Motor neuron (in vitro differentiated cells): ENCODE results near the gene TBCK. TPM values are rescaled to one million over a fixed set of nuclear protein-coding genes. Genes with fewer than 3 reads are reported as not detected.

Experiments
- ATAC-seq, 8 experiments: fragments of 200-7000 bp; cut with Tn5 transposase; replicated peaks in 6 of 8; 2 replicates each; pipeline ENCODE4 v1.8.0; 2021; ENCODE audit warnings: mild to moderate bottlenecking in 8 of 8, moderate library complexity in 8 of 8
- H3K27ac ChIP-seq, 2 donors: fragments of 250-450 bp; sonication (Bioruptor Pico); 2 replicates each; pipeline ENCODE4 v1.9.0; 2021; ENCODE audit warnings: antibody characterized with exemption in 2 of 2, mild to moderate bottlenecking in 2 of 2, moderate library complexity in 1 of 2
- H3K4me1 ChIP-seq, 2 donors: fragments of 250-450 bp; sonication (Bioruptor Pico); replicated peaks in 1 of 2; 2 replicates each; pipeline ENCODE4 v1.6.1; 2021; ENCODE audit warnings: antibody characterized with exemption in 2 of 2, mild to moderate bottlenecking in 2 of 2, moderate library complexity in 1 of 2
- H3K4me3 ChIP-seq, 5 donors: fragments of 250-450 bp; sonication (Bioruptor Pico); 2 replicates each; pipeline ENCODE4 v1.9.0; 2021; ENCODE audit warnings: antibody characterized with exemption in 5 of 5, mild to moderate bottlenecking in 5 of 5, moderate library complexity in 4 of 5
- WGBS, 10 experiments: fragments of 450-650 bp; shearing (Covaris generic); methylation state at CpG; one replicate each; pipeline ENCODE4 v1.0.0; 2022; 5-methylcytosine and 5-hydroxymethylcytosine counted together
- in situ Hi-C, 9 experiments: fragments of 400-800 bp; cut with MboI; loops; one replicate each; pipeline ENCODE4 v1.15.0; 2021; ENCODE audit warnings: low sequenced_read_pairs in 9 of 9, low pct_unique_long_range_greater_than_20kb in 2 of 9; ENCODE audit not compliant: unreplicated experiment in 9 of 9
- total RNA-seq, 8 experiments: library from RNA; unstranded; fragments of 300-600 nt; gene quantifications; 2 replicates each; pipeline versions ENCODE4 v1.2.3 to v1.2.4, GENCODE V29; 2022

The TBCK gene
- total RNA-seq, 8 experiments from 2014 or later: 26.1 to 57.4 (median 38.4) TPM

DNA sequence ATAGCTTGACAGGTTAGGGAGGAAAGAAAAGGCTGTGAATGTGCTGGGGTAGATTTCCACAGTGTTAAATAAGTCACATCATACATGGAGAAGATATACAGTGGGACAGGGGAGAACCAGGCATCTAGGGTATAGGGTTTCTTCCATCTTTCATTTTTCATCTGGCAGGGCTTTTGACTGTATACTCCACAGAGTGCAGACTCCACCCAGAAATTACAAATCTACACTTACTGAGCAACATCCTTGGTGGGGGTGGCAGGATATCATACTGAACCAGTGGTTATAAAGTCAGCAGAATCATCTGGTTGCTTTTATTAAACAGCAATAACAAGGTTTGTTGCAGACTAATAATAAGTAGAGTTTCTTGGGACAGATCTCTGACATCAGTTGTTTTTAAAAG is 266.5 kb downstream of the TBCK start:
- ATAC-seq: peak in 2 of 8 experiments; percentile 35 to 57
- Histone ChIP-seq H3K4me1 (peaks cover 0 to 2% of the 10 kb centered on the region in 2 donors), H3K4me3 (no peak overlapping the region), H3K27ac (no peak overlapping the region)
- in situ Hi-C loops: no loop called here

DNA sequence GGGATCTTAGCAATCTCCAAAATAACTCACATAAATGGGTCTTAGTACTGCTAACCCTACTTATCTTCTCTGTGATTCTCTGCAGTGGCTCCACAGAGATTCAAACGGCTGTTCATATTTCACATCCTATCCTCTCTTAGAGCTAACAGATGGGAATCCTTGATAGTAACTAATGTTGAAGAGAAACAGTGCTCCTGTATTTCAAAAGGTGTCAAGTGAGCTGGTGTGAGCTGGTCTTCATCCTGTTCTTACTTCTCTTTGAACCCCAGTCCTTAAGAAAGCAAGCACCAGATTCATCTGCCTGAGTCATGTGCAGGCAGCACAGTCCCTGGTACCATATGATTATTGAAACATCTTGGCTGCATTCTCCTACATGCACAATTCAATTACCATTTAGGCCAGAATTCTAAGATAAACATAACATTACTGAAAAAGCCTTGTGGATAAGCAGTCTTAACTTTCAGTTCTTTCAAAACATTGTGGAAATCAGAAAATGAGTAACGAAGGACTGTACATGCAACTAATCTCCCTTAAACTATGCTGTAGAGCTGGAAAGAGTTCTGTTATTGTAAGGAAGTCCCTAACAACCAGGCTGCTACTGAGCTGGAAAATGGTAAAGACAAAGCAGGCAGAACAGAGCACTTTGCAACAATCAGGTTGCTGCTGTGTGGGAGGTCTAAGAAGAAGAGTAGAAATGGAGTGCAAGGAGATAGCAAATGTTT is 267.6 kb downstream of the TBCK start:
- in situ Hi-C loops: no loop called here
- 50 to 90% (median 79%) methylated on average over 1 to 2 of the region's 2 CpGs; no CpG with 5 or more reads in 2 of the 10 experiments for WGBS, 10 experiments
- no peak overlapping the region for H3K4me3 ChIP-seq
- peak in 6 of 8 experiments; percentile 26 to 88 (median 60) for ATAC-seq
- peaks cover 0 to 2% of the 10 kb centered on the region in 2 donors for H3K4me1 ChIP-seq
- no peak overlapping the region for H3K27ac ChIP-seq

DNA sequence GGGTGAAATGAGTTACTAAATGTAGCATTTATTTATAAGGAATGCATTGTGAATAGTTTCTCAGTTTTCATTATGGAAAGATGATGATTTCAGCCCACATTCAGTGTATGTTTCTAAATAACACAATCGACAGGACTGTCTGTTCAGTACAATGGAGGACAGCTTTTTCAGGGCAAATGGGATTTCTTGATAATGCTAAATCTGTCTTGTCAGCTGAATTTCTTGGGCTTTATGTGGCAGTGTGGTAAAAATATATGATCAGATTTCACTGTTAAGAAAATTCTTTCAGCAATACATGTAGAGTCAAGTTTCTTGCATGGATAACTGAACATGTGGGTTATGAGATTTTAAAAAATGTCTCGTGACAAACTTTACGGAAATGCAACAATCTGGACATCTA is 269.9 kb downstream of the TBCK start:
- 83 to 100% (median 100%) methylated on average over 1 to 3 of the region's 3 CpGs; no CpG with 5 or more reads in 3 of the 10 experiments for WGBS, 10 experiments
- Histone ChIP-seq H3K4me3 (no peak overlapping the region), H3K27ac (no peak overlapping the region), H3K4me1 (peaks cover 0 to 2% of the 10 kb centered on the region in 2 donors)
- in situ Hi-C loops: no loop called here
- no peak for ATAC-seq

DNA sequence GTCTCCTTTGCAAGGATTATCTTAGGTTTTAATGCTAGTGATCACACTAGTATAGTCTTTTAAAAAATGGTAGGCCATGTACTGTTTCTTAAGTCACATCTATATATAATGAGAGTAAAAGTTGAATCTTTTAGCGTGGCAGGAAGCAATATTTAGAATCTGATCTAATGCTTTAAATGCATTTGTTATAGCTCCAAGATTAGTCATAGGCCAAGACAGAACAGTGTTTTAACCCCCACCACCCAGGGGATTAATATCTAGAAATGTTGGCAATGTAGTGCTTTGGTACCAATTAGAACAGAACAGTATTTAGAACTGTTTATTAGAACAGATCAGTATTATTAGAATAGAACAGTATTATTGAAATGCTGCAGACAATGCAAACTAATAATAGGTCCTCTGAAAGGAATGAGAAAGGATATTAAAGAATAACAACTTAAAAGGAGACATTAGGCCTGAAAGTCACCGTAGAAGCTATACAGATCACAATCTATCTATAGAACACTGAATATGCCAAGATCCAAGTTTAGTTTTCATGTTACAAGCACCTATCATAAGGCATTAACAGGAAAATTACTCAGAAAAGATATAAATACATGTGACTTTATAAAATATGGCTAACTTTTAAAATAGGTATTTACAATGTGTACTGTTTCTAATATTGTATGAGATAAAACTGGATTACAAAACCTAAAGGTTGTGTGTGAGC is 274.6 kb downstream of the TBCK start:
- in situ Hi-C loops: no loop called here
- WGBS, 10 experiments: 20 to 100% (median 80%) methylated on average over 1 to 2 of the region's 2 CpGs; no CpG with 5 or more reads in 2 of the 10 experiments
- Histone ChIP-seq H3K27ac (no peak overlapping the region), H3K4me3 (no peak overlapping the region), H3K4me1 (no peaks in the 10 kb centered on the region)
- ATAC-seq: peak in 1 of 8 experiments; percentile 81

DNA sequence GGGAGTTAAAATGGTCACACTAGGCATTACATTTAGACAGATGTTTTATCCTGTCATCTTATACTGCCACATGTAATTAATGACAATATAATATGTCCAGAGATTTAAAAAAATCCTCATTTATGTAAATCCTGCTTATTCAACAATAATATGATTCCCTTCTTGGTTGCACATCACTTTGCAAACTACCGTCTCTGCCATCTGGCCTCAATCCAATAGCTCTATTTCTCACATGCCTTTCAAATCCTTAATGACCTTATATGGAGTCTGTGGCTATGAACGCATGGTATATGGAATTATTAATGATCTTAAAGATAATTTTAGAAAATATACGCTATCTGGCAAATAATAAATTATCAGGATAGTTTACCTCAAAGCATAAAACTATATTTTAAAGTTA is 276.2 kb downstream of the TBCK start:
- Histone ChIP-seq H3K4me1 (no peaks in the 10 kb centered on the region), H3K27ac (no peak overlapping the region), H3K4me3 (no peak overlapping the region)
- WGBS, 10 experiments: 13 to 100% (median 82%) methylated on average over 1 to 3 of the region's 3 CpGs
- peak in 1 of 8 experiments; percentile 31 for ATAC-seq
- in situ Hi-C loops: no loop called here

- Histone ChIP-seq H3K27ac (no peak overlapping the region), H3K4me3 (no peak overlapping the region), H3K4me1 (no peaks in the 10 kb centered on the region)
- no peak for ATAC-seq
- in situ Hi-C loops: no loop called here
- 50 to 100% (median 84%) methylated on average over 1 to 2 of the region's 2 CpGs; no CpG with 5 or more reads in 1 of the 10 experiments for WGBS, 10 experiments
These were observed 277.1 kb downstream of the TBCK start for GRCh38 chr4:106038908-106039307.

DNA sequence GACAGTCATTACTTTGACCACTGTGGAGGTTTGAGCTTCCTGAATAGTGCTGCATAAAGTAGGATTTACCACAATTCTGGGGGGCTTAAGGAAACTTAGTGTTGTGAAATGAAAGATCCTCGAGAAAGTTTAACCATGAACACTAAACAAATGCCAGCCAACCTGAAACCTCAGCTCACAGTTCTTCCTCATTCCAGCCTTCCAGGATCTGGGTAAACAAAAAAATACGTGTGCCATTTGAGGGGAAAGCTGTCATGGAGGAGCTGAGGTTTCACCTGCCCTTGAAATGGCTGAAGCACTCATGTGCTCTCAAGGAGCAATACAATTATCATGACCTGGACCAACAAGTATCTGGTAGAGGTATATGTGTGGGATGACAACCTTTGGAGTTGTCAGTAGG is 278.0 kb downstream of the TBCK start:
- in situ Hi-C loops: no loop called here
- Histone ChIP-seq H3K4me3 (no peak overlapping the region), H3K4me1 (no peaks in the 10 kb centered on the region), H3K27ac (no peak overlapping the region)
- ATAC-seq: no peak
- 20 to 95% (median 51%) methylated on average over 1 to 2 of the region's 2 CpGs; no CpG with 5 or more reads in 3 of the 10 experiments for WGBS, 10 experiments

GRCh38 chr4:106036848-106037247 is 279.2 kb downstream of the TBCK start:
- no peak overlapping the region for H3K4me3 ChIP-seq

DNA sequence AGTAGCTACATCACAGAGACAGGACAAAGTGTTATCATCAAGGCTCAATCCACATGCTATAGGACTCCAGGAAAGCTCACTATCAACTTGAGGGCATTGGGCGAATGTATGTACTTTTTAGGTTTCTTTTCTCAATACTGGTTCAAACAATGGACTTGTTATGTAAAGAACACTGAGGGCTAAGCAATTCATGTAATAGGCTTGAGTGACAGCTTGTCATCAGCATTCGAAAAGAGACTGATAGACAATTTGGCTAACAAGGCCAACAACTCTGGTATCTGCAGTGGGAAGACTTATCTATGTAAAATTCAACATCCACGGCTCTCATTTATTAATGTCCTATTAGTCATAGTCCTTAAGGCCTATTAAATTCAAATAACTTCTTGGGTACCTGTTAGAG is 279.7 kb downstream of the TBCK start:
- in situ Hi-C loops: no loop called here
- no peak for ATAC-seq

More at GRCh38 chr4:106036848-106037247, 279.2 kb downstream of the TBCK start:
- H3K27ac ChIP-seq: no peak overlapping the region
- no peak for ATAC-seq
- no peaks in the 10 kb centered on the region for H3K4me1 ChIP-seq
- in situ Hi-C loops: no loop called here
- WGBS, 10 experiments: 0 to 57% (median 27%) methylated on average over 1 to 2 of the region's 2 CpGs; no CpG with 5 or more reads in 2 of the 10 experiments

GRCh38 chr4:106035204-106035603 is 280.8 kb downstream of the TBCK start:
- no peaks in the 10 kb centered on the region for H3K4me1 ChIP-seq
- no peak overlapping the region for H3K27ac ChIP-seq
- WGBS, 10 experiments: 67 to 100% (median 100%) methylated on average over 1 of the region's 1 CpG; no CpG with 5 or more reads in 4 of the 10 experiments
- in situ Hi-C loops: no loop called here
- no peak overlapping the region for H3K4me3 ChIP-seq
- no peak for ATAC-seq

More for the DNA sequence above, 279.7 kb downstream of the TBCK start:
- Histone ChIP-seq H3K4me3 (no peak overlapping the region), H3K4me1 (no peaks in the 10 kb centered on the region), H3K27ac (no peak overlapping the region)
- WGBS, 10 experiments: 44 to 92% (median 83%) methylated on average over 1 to 3 of the region's 3 CpGs; no CpG with 5 or more reads in 1 of the 10 experiments

GRCh38 chr4:106034751-106035150 is 281.3 kb downstream of the TBCK start:
- in situ Hi-C loops: no loop called here
- no peaks in the 10 kb centered on the region for H3K4me1 ChIP-seq
- no peak overlapping the region for H3K4me3 ChIP-seq
- no peak for ATAC-seq
- no peak overlapping the region for H3K27ac ChIP-seq

DNA sequence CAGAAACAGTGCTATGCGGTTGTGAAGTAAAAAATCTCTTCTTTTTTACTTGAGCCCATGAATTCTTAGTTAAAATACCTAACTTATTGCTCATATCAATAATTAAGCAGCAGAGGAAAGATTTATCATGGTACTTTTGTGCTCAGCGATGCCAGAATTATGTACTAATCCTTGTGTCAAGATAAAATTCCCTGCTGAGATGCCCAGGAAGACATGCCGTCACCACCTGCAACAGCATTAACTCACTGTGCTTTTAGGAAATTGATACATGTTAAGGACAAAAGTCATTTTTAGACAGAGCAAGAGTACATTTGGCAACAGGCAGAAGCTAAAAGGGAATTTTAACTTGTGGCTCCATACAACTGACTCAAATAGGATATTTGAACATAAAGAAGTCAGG is 281.8 kb downstream of the TBCK start:
- Histone ChIP-seq H3K4me3 (no peak overlapping the region), H3K4me1 (no peaks in the 10 kb centered on the region), H3K27ac (no peak overlapping the region)
- ATAC-seq: no peak
- 58 to 95% (median 88%) methylated on average over 2 to 3 of the region's 3 CpGs; no CpG with 5 or more reads in 3 of the 10 experiments for WGBS, 10 experiments
- in situ Hi-C loops: no loop called here

DNA sequence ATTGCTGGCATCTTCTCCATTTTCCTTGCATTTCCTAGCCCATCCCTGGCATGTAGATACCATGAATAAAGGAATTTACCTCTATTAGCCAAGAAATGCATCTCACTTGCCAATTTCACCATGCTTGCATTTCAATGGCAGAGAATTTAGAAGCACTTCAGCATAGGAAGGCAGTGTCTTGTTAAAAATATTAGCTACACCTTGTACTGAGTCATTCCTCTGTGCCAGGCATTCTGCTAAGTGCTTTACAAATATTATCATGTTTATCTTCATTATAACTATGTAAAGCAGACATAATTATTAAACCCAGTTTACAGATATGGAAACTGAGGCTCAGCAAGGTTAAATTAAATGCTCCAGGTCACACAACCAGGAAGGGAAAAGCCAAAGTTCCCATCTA is 282.5 kb downstream of the TBCK start:
- no peak overlapping the region for H3K27ac ChIP-seq
- in situ Hi-C loops: no loop called here
- no peak for ATAC-seq
- H3K4me3 ChIP-seq: no peak overlapping the region
- no peaks in the 10 kb centered on the region for H3K4me1 ChIP-seq
